ENCODE data around the gene ZNF775. TPM values are rescaled to one million over a fixed set of nuclear protein-coding genes. Genes with fewer than 3 reads are reported as not detected.

ZNF775 gene
- total RNA-seq, 1 donor from 2014 or later = 4.4 TPM

- DNase-seq = no peak
- Histone ChIP-seq H3K27ac (no peak overlapping the region), H3K4me1 (peaks cover 12% of the 10 kb centered on the region), H3K36me3 (no peaks in the 10 kb centered on the region), H3K9me3 (no peaks in the 10 kb centered on the region), H3K4me3 (no peak overlapping the region), H3K27me3 (no peaks in the 10 kb centered on the region)
- TF ChIP-seq CTCF (IDR thresholded peaks at IDR 0.05) = no peak
- intact Hi-C loops (cut with DNase I) = no loop called here
- ATAC-seq = no peak
Measured at GRCh38 chr7:150355666-150356059, 23.5 kb upstream of the ZNF775 start.

DNA sequence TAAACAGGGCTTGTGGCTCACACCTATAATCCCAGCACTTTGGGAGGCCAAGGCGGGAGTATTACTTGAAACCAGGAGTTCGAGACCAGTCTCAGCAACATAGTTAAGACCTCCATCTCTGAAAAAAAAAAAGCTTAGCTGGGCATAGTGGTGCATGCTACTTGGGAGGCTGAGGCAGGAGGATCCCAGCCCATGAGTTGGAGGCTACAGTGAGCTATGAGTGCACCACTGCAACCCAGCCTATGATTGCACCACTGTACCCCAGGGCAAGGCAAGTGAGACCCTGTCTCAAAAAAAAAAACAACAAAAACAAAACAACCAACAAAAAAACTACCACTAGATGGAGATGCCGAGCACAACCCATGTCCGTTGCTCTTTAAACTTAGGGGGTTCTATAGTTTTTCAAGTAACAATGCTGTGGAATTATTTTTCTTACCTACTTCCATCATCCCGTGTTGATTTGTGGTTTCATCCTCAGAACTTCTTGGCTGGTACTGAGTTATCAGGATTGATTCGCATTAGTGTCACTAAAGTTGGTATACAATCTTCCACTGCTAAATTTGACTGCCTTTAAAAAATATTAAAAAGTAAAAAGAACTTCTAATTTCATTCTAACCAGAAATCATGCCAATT lies 22.7 kb upstream of the ZNF775 start:
- no peaks in the 10 kb centered on the region for H3K27me3 ChIP-seq
- no peaks in the 10 kb centered on the region for H3K9me3 ChIP-seq
- no peaks in the 10 kb centered on the region for H3K36me3 ChIP-seq
- TF ChIP-seq CTCF (IDR thresholded peaks at IDR 0.05) = peak; percentile 74
- peak; percentile 12 for DNase-seq
- peak; percentile 51 for ATAC-seq
- no peak overlapping the region for H3K27ac ChIP-seq
- peaks cover 12% of the 10 kb centered on the region for H3K4me1 ChIP-seq
- intact Hi-C loops (cut with DNase I) = no loop called here
- no peak overlapping the region for H3K4me3 ChIP-seq

DNA sequence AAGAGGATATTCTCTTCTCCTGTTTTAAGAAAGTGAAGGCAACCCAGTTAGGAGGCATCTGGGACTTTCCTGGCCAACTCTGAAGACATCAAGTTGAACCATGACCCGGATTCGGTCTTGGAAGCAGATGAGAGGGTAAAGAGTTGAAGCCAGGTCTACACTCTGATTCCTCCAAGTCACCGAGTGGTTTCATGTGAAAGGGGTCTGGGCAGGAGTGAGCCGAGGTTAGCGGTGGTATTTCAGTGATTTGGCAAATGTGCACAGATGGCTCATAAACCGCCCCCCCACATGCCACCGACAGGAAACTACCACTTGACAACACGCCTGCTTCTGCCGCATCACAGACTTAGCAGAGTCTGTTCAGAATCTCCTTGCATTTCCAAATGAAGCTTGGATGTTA lies 21.9 kb upstream of the ZNF775 start:
- Histone ChIP-seq H3K27ac (no peak overlapping the region), H3K4me3 (no peak overlapping the region), H3K9me3 (no peaks in the 10 kb centered on the region), H3K36me3 (no peaks in the 10 kb centered on the region), H3K27me3 (no peaks in the 10 kb centered on the region), H3K4me1 (peaks cover 7% of the 10 kb centered on the region)
- intact Hi-C loops (cut with DNase I) = no loop called here
- TF ChIP-seq CTCF (IDR thresholded peaks at IDR 0.05) = no peak
- ATAC-seq (peak; percentile 22), DNase-seq (peak; percentile 6)

DNA sequence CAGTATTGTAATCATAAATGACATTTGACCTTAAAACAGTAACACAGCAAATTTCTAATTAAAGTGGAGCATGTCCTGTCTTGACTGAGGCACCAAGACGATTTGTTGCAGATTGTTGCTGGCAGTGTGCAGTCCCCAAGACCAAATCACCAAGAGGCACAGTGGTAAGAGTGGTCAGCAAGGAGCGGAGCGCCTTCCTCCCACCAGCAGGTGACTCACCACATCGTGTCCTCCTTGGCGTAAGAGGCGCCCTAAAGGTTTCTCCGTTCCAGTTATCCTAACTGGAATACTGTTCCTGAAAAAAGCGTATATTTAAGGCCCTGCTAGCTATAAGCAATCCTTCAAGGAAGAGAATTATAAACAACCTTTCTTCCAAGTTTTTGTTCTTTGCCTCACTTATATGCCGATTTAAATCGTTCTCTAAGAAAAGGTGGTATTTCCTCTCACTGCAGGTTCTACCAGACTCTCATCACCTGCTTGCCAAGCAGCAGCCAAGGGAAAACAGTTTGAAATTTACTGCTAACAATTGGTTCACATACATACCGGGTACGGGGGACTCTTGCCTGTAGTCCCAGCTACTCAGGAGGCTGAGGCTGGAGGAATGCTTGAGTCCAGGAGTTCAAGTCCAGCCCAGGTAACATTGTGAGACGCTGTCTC lies 21.2 kb upstream of the ZNF775 start:
- intact Hi-C loops (cut with DNase I) = no loop called here
- peak; percentile 31 for ATAC-seq
- Histone ChIP-seq H3K9me3 (no peaks in the 10 kb centered on the region), H3K27ac (no peak overlapping the region), H3K27me3 (no peaks in the 10 kb centered on the region), H3K4me3 (no peak overlapping the region), H3K4me1 (peaks cover 7% of the 10 kb centered on the region), H3K36me3 (no peaks in the 10 kb centered on the region)
- DNase-seq = peak; percentile 50
- TF ChIP-seq CTCF (IDR thresholded peaks at IDR 0.05) = no peak

DNA sequence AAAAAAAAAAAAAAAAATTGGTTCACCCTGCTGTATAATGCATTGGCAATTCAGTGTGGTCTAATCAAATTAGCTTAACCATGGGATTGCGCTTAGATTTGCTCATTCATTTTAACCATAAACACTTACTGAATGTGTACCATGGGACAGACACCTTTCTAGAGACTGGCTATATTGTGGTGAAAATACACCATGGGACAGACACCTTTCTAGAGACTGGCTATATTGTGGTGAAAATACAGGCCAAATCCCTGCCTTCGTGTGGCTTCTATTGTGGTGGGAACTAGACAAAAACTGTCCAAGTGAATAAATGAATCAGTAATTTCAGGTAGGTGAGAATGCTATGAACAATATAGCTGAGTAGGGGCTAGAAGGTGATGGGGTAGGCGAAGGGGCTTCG lies 20.7 kb upstream of the ZNF775 start:
- intact Hi-C loops (cut with DNase I) = no loop called here
- Histone ChIP-seq H3K27ac (no peak overlapping the region), H3K4me1 (peaks cover 7% of the 10 kb centered on the region), H3K9me3 (no peaks in the 10 kb centered on the region), H3K36me3 (no peaks in the 10 kb centered on the region), H3K27me3 (no peaks in the 10 kb centered on the region), H3K4me3 (no peak overlapping the region)
- DNase-seq (no peak), ATAC-seq (no peak)
- no peak for TF ChIP-seq CTCF (IDR thresholded peaks at IDR 0.05)
